GM12801 (cell line): ENCODE measurements around the gene RALGAPA2.

Experiments
- TF ChIP-seq, protein P1 (sequence below): IDR thresholded peaks from one replicate; pipeline ENCODE4 v1.5.1; 2011; ENCODE audit warnings: control low read depth; ENCODE audit not compliant: insufficient read length; ENCODE audit errors: extremely low read depth

The RALGAPA2 gene

DNA sequence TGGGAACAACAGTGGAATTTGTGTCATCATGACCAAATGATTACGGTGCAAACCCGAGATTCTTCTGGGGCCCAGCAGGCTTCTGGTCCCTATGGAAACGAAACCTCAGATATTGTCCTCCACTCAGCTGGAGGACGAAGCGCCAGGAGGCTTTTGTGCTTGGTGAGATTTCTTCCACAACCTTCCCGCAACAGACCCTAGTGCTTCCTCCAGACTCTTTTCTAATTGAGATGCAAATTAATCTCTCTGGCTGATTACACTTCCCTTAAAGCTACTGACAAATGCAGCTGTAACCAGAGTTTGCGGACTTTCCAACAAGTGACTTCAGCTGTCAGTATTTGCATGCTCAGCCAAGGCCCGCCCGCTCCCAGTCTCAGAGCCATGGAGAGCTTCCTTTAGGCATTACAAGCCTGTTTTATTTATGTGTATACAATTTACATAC is 248.5 kb downstream of the RALGAPA2 start:
- TF ChIP-seq, protein P1, sequence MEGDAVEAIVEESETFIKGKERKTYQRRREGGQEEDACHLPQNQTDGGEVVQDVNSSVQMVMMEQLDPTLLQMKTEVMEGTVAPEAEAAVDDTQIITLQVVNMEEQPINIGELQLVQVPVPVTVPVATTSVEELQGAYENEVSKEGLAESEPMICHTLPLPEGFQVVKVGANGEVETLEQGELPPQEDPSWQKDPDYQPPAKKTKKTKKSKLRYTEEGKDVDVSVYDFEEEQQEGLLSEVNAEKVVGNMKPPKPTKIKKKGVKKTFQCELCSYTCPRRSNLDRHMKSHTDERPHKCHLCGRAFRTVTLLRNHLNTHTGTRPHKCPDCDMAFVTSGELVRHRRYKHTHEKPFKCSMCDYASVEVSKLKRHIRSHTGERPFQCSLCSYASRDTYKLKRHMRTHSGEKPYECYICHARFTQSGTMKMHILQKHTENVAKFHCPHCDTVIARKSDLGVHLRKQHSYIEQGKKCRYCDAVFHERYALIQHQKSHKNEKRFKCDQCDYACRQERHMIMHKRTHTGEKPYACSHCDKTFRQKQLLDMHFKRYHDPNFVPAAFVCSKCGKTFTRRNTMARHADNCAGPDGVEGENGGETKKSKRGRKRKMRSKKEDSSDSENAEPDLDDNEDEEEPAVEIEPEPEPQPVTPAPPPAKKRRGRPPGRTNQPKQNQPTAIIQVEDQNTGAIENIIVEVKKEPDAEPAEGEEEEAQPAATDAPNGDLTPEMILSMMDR: no peak

DNA sequence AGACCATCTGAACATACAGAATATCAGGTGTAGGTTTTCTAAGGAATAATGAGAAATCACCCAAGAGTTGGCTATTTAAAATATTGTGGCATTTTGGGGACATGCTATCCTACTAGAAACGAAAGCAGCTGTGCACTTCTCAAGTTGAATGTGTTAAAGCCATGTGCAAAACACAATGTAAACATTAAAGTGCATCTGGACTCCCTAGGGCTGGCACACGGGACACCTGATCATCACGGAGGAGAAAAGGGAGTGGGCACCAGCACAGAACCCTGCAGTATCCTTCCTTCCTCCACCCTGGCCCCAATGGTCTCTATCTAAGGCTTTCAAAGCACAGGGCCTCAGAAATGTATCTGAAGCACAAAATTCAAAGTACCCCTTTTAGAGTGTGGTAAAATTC is 250.3 kb downstream of the RALGAPA2 start:
- TF ChIP-seq, protein P1: no peak

DNA sequence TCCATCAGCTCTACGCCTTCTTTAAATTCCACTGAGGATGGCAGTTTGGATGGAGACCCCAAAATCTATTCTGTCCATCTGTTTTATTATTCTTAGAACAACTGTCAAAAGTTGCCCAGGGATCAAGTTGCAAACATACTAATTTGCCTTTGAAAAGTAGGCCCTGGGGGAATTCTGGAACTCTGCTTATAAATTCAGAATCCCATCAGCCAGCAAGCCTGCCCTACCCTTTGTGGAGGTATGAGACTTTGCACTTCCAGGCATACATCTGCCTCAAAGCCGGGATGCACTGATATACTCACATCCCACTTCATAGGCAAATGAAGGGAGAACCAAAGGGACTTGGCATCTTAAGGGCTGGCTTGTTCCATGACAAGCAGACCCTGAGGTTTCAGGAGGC is 250.9 kb downstream of the RALGAPA2 start:
- TF ChIP-seq, protein P1: no peak

DNA sequence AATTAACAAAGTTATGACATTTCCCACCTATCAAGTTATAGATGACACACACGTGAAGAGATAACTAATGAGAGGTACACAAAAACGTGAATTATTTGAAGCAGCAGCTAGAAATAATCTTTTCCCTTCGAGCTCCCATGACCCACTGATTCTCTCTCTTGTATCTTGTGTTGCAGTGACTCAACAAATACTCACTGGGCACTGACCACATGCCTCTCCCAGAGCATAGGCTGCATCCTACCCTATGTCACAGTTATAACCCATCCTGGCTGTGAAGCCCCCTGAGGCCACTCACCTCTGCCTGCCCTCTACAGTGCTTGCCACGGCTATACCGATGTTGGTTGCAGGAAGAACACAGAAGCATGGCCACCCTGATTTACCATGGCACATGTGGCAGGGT is 252.7 kb downstream of the RALGAPA2 start:
- TF ChIP-seq, protein P1: no peak

DNA sequence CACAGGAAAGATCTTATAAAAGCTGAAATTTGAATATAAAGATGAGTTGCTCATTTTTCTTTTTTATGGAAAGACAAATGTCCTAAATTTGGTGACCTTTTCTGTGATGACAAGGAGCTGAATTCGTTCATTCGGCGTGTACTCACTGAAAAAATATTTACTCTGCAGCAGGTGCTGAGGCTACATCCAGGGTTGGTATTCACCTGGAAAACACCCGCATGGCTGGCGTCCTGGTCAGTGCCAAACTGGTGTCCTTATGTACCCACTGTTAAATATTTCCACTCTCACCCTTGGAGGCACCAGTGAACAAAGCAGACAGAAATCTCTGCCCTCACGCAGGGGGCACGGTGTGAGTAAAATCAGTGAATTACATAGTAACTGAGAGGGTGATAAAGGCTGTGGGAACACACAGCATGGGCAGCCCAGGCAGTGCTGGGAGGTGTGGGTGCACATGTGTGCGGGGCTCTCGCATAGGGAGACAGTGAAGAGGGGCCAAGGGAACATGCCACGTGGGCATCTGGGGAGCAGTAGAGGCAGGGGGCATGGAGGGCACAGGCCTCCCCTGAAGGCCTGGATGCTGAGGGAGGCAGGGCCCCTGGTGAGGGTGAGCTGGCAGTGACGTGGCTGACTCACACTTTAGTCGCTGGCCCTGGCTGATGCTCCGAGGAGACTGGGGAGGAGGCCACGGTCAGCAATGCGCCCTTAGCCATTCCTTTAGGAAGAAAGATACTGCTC is 254.9 kb downstream of the RALGAPA2 start:
- TF ChIP-seq, protein P1: no peak

DNA sequence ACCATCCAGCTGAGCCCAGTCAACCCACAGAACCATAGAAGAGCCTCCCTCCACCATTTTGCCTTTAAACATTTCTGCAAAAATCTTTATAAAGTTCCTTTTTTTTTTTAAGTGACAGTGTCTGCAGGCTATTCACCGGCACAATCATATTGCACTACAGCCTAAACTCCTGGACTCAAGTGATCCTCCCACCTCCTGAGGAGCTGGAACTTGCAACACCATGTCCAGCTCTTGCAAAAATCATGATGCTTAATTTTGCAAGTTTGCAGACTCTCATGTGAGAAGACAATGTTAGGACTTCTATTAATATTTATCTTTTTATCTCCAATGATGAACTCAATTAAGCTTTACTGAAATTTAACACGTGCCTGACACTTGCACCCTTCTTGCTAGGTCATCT is 255.7 kb downstream of the RALGAPA2 start:
- TF ChIP-seq, protein P1: no peak

DNA sequence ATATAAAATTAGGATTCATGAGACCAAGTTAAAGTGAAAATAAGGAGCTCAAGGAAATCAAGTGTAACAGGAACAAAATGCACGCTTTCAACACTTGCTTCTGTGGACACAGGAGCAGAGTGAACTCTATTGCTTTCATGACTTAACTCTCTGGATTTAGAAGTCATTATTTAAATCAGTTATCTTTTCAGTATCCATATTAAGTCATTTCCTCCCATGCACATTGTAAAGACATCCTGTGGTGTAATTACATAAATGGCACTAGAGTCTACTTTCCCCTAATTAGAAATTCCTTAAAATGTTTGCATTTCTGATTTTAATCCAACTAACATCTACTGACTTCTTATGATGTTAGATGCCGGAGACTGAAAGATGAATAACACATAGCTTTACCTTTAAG is 256.5 kb downstream of the RALGAPA2 start:
- TF ChIP-seq, protein P1: no peak
